Smooth muscle cell (in vitro differentiated cells): ENCODE measurements around the gene MCM3AP. TPM values are rescaled to one million over a fixed set of nuclear protein-coding genes. Genes with fewer than 3 reads are reported as not detected.

Experiments
- DNase-seq: peaks from one replicate; lab custom pipeline; 2025; ENCODE audit not compliant: unreplicated experiment; lab: John Stamatoyannopoulos, UW
- H2AFZ ChIP-seq: fragments of 200-600 bp; sonication (generic); 2 replicates; pipeline ENCODE4 v1.6.0; 2016; ENCODE audit warnings: antibody characterized with exemption, low read depth, mild to moderate bottlenecking
- H3F3A ChIP-seq: fragments of 200-600 bp; sonication (generic); 2 replicates; pipeline ENCODE4 v1.6.0; 2017; ENCODE audit warnings: antibody characterized with exemption, low read depth
- H3K27ac ChIP-seq: fragments of 200-600 bp; sonication (generic); 2 replicates; pipeline ENCODE4 v1.5.1; 2016; ENCODE audit warnings: low read depth, mild to moderate bottlenecking
- H3K27me3 ChIP-seq: fragments of 200-600 bp; sonication (generic); 2 replicates; pipeline ENCODE4 v1.6.1; 2016; ENCODE audit warnings: low read depth, mild to moderate bottlenecking
- H3K36me3 ChIP-seq: fragments of 200-600 bp; sonication (generic); 2 replicates; pipeline ENCODE4 v1.5.1; 2016; ENCODE audit warnings: low read depth
- H3K4me1 ChIP-seq: fragments of 200-600 bp; sonication (generic); 2 replicates; pipeline ENCODE4 v1.5.1; 2016; ENCODE audit warnings: low read depth
- H3K4me2 ChIP-seq: fragments of 200-600 bp; sonication (generic); 2 replicates; pipeline ENCODE4 v1.6.0; 2016; ENCODE audit warnings: mild to moderate bottlenecking
- H3K4me3 ChIP-seq: fragments of 200-600 bp; sonication (generic); 2 replicates; pipeline ENCODE4 v1.5.1; 2016; ENCODE audit warnings: mild to moderate bottlenecking
- H3K79me2 ChIP-seq: fragments of 200-600 bp; sonication (generic); 2 replicates; pipeline ENCODE4 v1.6.0; 2016; ENCODE audit warnings: low read depth, mild to moderate bottlenecking
- H3K9ac ChIP-seq: fragments of 200-600 bp; sonication (generic); 2 replicates; pipeline ENCODE4 v1.6.0; 2016; ENCODE audit warnings: low read depth
- H3K9me3 ChIP-seq: fragments of 200-600 bp; sonication (generic); replicated peaks from 2 replicates; pipeline ENCODE4 v1.5.1; 2016; ENCODE audit warnings: low read depth
- H4K20me1 ChIP-seq: fragments of 200-600 bp; sonication (generic); 2 replicates; pipeline ENCODE4 v1.6.0; 2016; ENCODE audit warnings: low read depth
- CTCF ChIP-seq: fragments of 200-600 bp; sonication (generic); IDR thresholded peaks from 2 replicates; pipeline ENCODE4 v1.5.1; 2017; ENCODE audit warnings: borderline replicate concordance, mild to moderate bottlenecking, antibody characterized with exemption; ENCODE audit not compliant: insufficient read depth, poor library complexity, severe bottlenecking
- WGBS: methylation state at CpG from one replicate; pipeline ENCODE4 v1.1.7; 2016; ENCODE audit warnings: low lambda C conversion rate; 5-methylcytosine and 5-hydroxymethylcytosine counted together
- polyA plus RNA-seq: library from polyadenylated mRNA; unstranded; fragments of >200 nt; fragmentation: Nextera tagmentation; extraction: Ambion mirVana; gene quantifications from 2 replicates; pipeline ENCODE4 v1.2.1, GENCODE V29; 2016
- total RNA-seq: library from RNA; depleted of rRNA; stranded (reverse); fragments of >200 nt; gene quantifications from 2 replicates; pipeline ENCODE4 v1.2.3, GENCODE V29; 2014

MCM3AP gene
- total and polyA plus RNA-seq, 2 experiments from 2014 or later: 39.2 to 51.5 TPM

- H4K20me1 ChIP-seq: peaks cover 37% of the 10 kb centered on the region
- H2AFZ ChIP-seq: no peak overlapping the region
- no peak overlapping the region for H3K4me2 ChIP-seq
- H3K9ac ChIP-seq: no peak overlapping the region
- no peaks in the 10 kb centered on the region for H3K9me3 ChIP-seq
- H3K27ac ChIP-seq: no peak overlapping the region
- H3K79me2 ChIP-seq: no peaks in the 10 kb centered on the region
- H3K27me3 ChIP-seq: no peaks in the 10 kb centered on the region
- no peak for DNase-seq
- peaks cover 9% of the 10 kb centered on the region for H3K36me3 ChIP-seq
- TF ChIP-seq CTCF: no peak
- no peak overlapping the region for H3K4me3 ChIP-seq
- 96% methylated on average over 13 of the region's 13 CpGs for WGBS
- H3F3A ChIP-seq: no peaks in the 10 kb centered on the region
- no peaks in the 10 kb centered on the region for H3K4me1 ChIP-seq
Measured at GRCh38 chr21:46268371-46268770, 17.0 kb downstream of the MCM3AP start.

- H2AFZ ChIP-seq: no peak overlapping the region
- TF ChIP-seq CTCF: no peak
- no peak overlapping the region for H3K27ac ChIP-seq
- H3K79me2 ChIP-seq: no peaks in the 10 kb centered on the region
- H3K27me3 ChIP-seq: no peaks in the 10 kb centered on the region
- no peak overlapping the region for H3K4me3 ChIP-seq
- no peaks in the 10 kb centered on the region for H3K4me1 ChIP-seq
- WGBS: 91% methylated on average over 19 of the region's 19 CpGs
- peaks cover 37% of the 10 kb centered on the region for H4K20me1 ChIP-seq
- no peaks in the 10 kb centered on the region for H3K9me3 ChIP-seq
- peaks cover 5% of the 10 kb centered on the region for H3K36me3 ChIP-seq
- H3F3A ChIP-seq: no peaks in the 10 kb centered on the region
- DNase-seq: no peak
- H3K9ac ChIP-seq: no peak overlapping the region
- H3K4me2 ChIP-seq: no peak overlapping the region
Measured at GRCh38 chr21:46266946-46267345, 18.5 kb downstream of the MCM3AP start.

GRCh38 chr21:46265736-46266525 lies 19.5 kb downstream of the MCM3AP start:
- TF ChIP-seq CTCF: no peak
- Histone ChIP-seq H3K4me3 (no peak overlapping the region), H3K27ac (no peak overlapping the region), H3K27me3 (no peaks in the 10 kb centered on the region), H3K9ac (no peak overlapping the region), H3K36me3 (peaks cover 6% of the 10 kb centered on the region), H4K20me1 (peaks cover 36% of the 10 kb centered on the region), H2AFZ (no peak overlapping the region), H3K4me1 (no peaks in the 10 kb centered on the region), H3K79me2 (no peaks in the 10 kb centered on the region), H3K9me3 (no peaks in the 10 kb centered on the region), H3K4me2 (no peak overlapping the region), H3F3A (no peaks in the 10 kb centered on the region)
- DNase-seq: no peak
- 70% methylated on average over 26 of the region's 26 CpGs for WGBS

GRCh38 chr21:46264690-46265144 lies 20.7 kb downstream of the MCM3AP start:
- Histone ChIP-seq H3K9me3 (no peaks in the 10 kb centered on the region), H3K36me3 (peaks cover 14% of the 10 kb centered on the region), H3K27ac (no peak overlapping the region), H3F3A (no peaks in the 10 kb centered on the region), H2AFZ (no peak overlapping the region), H3K4me3 (no peak overlapping the region), H3K27me3 (no peaks in the 10 kb centered on the region), H3K4me1 (no peaks in the 10 kb centered on the region), H3K4me2 (no peak overlapping the region), H4K20me1 (peaks cover 31% of the 10 kb centered on the region), H3K79me2 (no peaks in the 10 kb centered on the region), H3K9ac (no peak overlapping the region)
- TF ChIP-seq CTCF: no peak
- no peak for DNase-seq
- WGBS: 97% methylated on average over 13 of the region's 13 CpGs
